HUES48 (cell line): ENCODE results near the gene JMJD8.

Experiments used
- H3K27ac ChIP-seq: one replicate; pipeline ENCODE4 v1.7.0; 2013; ENCODE audit warnings: low read depth, low read length, inconsistent platforms
- H3K27me3 ChIP-seq: 2 replicates; pipeline ENCODE4 v1.6.1; 2013; ENCODE audit warnings: mild to moderate bottlenecking, low read length; ENCODE audit not compliant: control insufficient read depth, insufficient read depth
- H3K36me3 ChIP-seq: 2 replicates; pipeline ENCODE4 v1.6.1; 2013; ENCODE audit warnings: low read length; ENCODE audit not compliant: control insufficient read depth, insufficient read depth
- H3K4me1 ChIP-seq: 2 replicates; pipeline ENCODE4 v1.6.1; 2013; ENCODE audit warnings: mild to moderate bottlenecking, low read length; ENCODE audit not compliant: control insufficient read depth, insufficient read depth
- H3K4me3 ChIP-seq: 2 replicates; pipeline ENCODE4 v1.5.1; 2013; ENCODE audit warnings: mild to moderate bottlenecking, low read depth, low read length
- H3K9ac ChIP-seq: 2 replicates; pipeline ENCODE4 v1.6.1; 2013; ENCODE audit warnings: mild to moderate bottlenecking, low read depth, low read length, moderate library complexity
- H3K9me3 ChIP-seq: 2 replicates; pipeline ENCODE4 v1.6.1; 2013; ENCODE audit warnings: low read length; ENCODE audit not compliant: control insufficient read depth, insufficient read depth

Gene JMJD8

GRCh38 chr16:684071-684794 is at the start of gene JMJD8:
TSS of gene JMJD8 (minus strand) at chr16:684334. CDS start at chr16:684319, 15 bp downstream.
- Histone ChIP-seq H3K27me3 (no peaks in the 10 kb centered on the region), H3K36me3 (peaks cover 49% of the 10 kb centered on the region), H3K27ac (peak within 1 kb of the TSS; percentile 76), H3K9ac (peak within 1 kb of the TSS; percentile 80), H3K4me1 (peaks cover 13% of the 10 kb centered on the region), H3K9me3 (no peaks in the 10 kb centered on the region), H3K4me3 (peak within 1 kb of the TSS; percentile 90)

GRCh38 chr16:733382-734207 is 49.5 kb upstream of the JMJD8 start:
- peaks cover 46% of the 10 kb centered on the region for H3K36me3 ChIP-seq
- no peaks in the 10 kb centered on the region for H3K4me1 ChIP-seq
- H3K9me3 ChIP-seq: no peaks in the 10 kb centered on the region
- H3K27me3 ChIP-seq: no peaks in the 10 kb centered on the region
- no peak overlapping the region for H3K9ac ChIP-seq
- no peak overlapping the region for H3K27ac ChIP-seq
- no peak overlapping the region for H3K4me3 ChIP-seq

- no peak overlapping the region for H3K27ac ChIP-seq
- peaks cover 45% of the 10 kb centered on the region for H3K36me3 ChIP-seq
- H3K9me3 ChIP-seq: no peaks in the 10 kb centered on the region
- no peaks in the 10 kb centered on the region for H3K4me1 ChIP-seq
- H3K4me3 ChIP-seq: no peak overlapping the region
- no peak overlapping the region for H3K9ac ChIP-seq
- no peaks in the 10 kb centered on the region for H3K27me3 ChIP-seq
Measured at GRCh38 chr16:732936-733335, 48.8 kb upstream of the JMJD8 start.

GRCh38 chr16:732332-732731 is 48.2 kb upstream of the JMJD8 start:
- H3K36me3 ChIP-seq: peaks cover 40% of the 10 kb centered on the region
- no peak overlapping the region for H3K9ac ChIP-seq
- peaks cover 1% of the 10 kb centered on the region; the same call in 1 of the 2 replicates for H3K4me1 ChIP-seq
- no peak overlapping the region for H3K4me3 ChIP-seq
- H3K9me3 ChIP-seq: no peaks in the 10 kb centered on the region
- no peak overlapping the region for H3K27ac ChIP-seq
- H3K27me3 ChIP-seq: no peaks in the 10 kb centered on the region; the same call in 1 of the 2 replicates

GRCh38 chr16:730666-731509 is 46.8 kb upstream of the JMJD8 start:
- no peak overlapping the region for H3K9ac ChIP-seq
- no peak overlapping the region for H3K4me3 ChIP-seq
- H3K9me3 ChIP-seq: no peaks in the 10 kb centered on the region
- H3K27me3 ChIP-seq: no peaks in the 10 kb centered on the region; the same call in 1 of the 2 replicates
- peaks cover 3% of the 10 kb centered on the region; the same call in 1 of the 2 replicates for H3K4me1 ChIP-seq
- no peak overlapping the region for H3K27ac ChIP-seq
- H3K36me3 ChIP-seq: peaks cover 26% of the 10 kb centered on the region; the same call in 1 of the 2 replicates

GRCh38 chr16:729768-730665 is 45.9 kb upstream of the JMJD8 start:
- Histone ChIP-seq H3K36me3 (peaks cover 23% of the 10 kb centered on the region; the same call in 1 of the 2 replicates), H3K27ac (no peak overlapping the region), H3K4me3 (no peak overlapping the region), H3K27me3 (no peaks in the 10 kb centered on the region; the same call in 1 of the 2 replicates), H3K9ac (no peak overlapping the region), H3K4me1 (peaks cover 3% of the 10 kb centered on the region; the same call in 1 of the 2 replicates), H3K9me3 (no peaks in the 10 kb centered on the region)

- Histone ChIP-seq H3K27ac (no peak overlapping the region), H3K9ac (peak overlapping the region; percentile 19; the same call in 1 of the 2 replicates), H3K27me3 (no peaks in the 10 kb centered on the region; the same call in 1 of the 2 replicates), H3K4me1 (peaks cover 3% of the 10 kb centered on the region; the same call in 1 of the 2 replicates), H3K36me3 (peaks cover 23% of the 10 kb centered on the region; the same call in 1 of the 2 replicates), H3K4me3 (peak overlapping the region; percentile 66), H3K9me3 (no peaks in the 10 kb centered on the region)
Measured at GRCh38 chr16:728890-729744, 45.0 kb upstream of the JMJD8 start.

- H3K4me1 ChIP-seq: peaks cover 3% of the 10 kb centered on the region; the same call in 1 of the 2 replicates
- peak overlapping the region; percentile 66 for H3K4me3 ChIP-seq
- H3K27ac ChIP-seq: no peak overlapping the region
- no peaks in the 10 kb centered on the region; the same call in 1 of the 2 replicates for H3K27me3 ChIP-seq
- no peaks in the 10 kb centered on the region for H3K9me3 ChIP-seq
- peaks cover 21% of the 10 kb centered on the region; the same call in 1 of the 2 replicates for H3K36me3 ChIP-seq
- peak overlapping the region; percentile 19; the same call in 1 of the 2 replicates for H3K9ac ChIP-seq
Measured at GRCh38 chr16:728131-728889, 44.2 kb upstream of the JMJD8 start.
